ENCODE measurements around the gene KLHDC9. TPM values are rescaled to one million over a fixed set of nuclear protein-coding genes. Genes with fewer than 3 reads are reported as not detected.
"Not testable (repeated sequence)": the region's sequence is repeated elsewhere in the genome, so short reads cannot be mapped to it uniquely, and the experiment has no call there.

Gene KLHDC9
- polyA plus RNA-seq, result 5.6 TPM
- long read RNA-seq, donor 1, partial matches to known transcripts, result 0 of 2 reads
- long read RNA-seq, donor 1, other reads (novel, unspliced or antisense), result 0 of 2 reads
- long read RNA-seq, donor 2, partial matches to known transcripts, result 0 of 4 reads
- long read RNA-seq, donor 2, other reads (novel, unspliced or antisense), result 0 of 4 reads
- long read RNA-seq, donor 3, result 0 reads
- long read RNA-seq, donor 4, result 0 reads
- long read RNA-seq, donor 5, partial matches to known transcripts, result 0 of 2 reads
- long read RNA-seq, donor 5, other reads (novel, unspliced or antisense), result 0 of 2 reads
- long read RNA-seq, donor 6, partial matches to known transcripts, result 0 of 5 reads
- long read RNA-seq, donor 6, other reads (novel, unspliced or antisense), result 0 of 5 reads
- long read RNA-seq, donor 7, partial matches to known transcripts, result 0 of 1 reads
- long read RNA-seq, donor 7, other reads (novel, unspliced or antisense), result 0 of 1 reads
- long read RNA-seq, donor 8, partial matches to known transcripts, result 0 of 8 reads
- long read RNA-seq, donor 8, other reads (novel, unspliced or antisense), result 0 of 8 reads
- long read RNA-seq, donor 9, partial matches to known transcripts, result 0 of 1 reads
- long read RNA-seq, donor 9, other reads (novel, unspliced or antisense), result 0 of 1 reads
- long read RNA-seq, donor 10, partial matches to known transcripts, result 0 of 2 reads
- long read RNA-seq, donor 10, other reads (novel, unspliced or antisense), result 0 of 2 reads
- long read RNA-seq, donor 11, partial matches to known transcripts, result 0 of 1 reads
- long read RNA-seq, donor 11, other reads (novel, unspliced or antisense), result 0 of 1 reads

GRCh38 chr1:161098210-161099068, at the start of gene KLHDC9:
TSS of gene KLHDC9 (plus strand) at chr1:161098361. CDS start at chr1:161098536, 175 bp downstream.
- WGBS (ENCODE audit: insufficient coverage, low lambda C conversion rate), result no CpG with 5 or more reads among the region's 71 CpGs
- H3K27me3 ChIP-seq (ENCODE audit: control insufficient read depth, insufficient read depth, low read length), result no peaks in the 10 kb centered on the region
- H3K27ac ChIP-seq (ENCODE audit: low read length), result peak within 1 kb of the TSS; percentile 71
- peaks cover 22% of the 10 kb centered on the region for H3K36me3 ChIP-seq (ENCODE audit: control insufficient read depth, insufficient read depth, low read length)
- peak within 1 kb of the TSS; percentile 59 for H3K4me3 ChIP-seq (ENCODE audit: low read length)
- DNase-seq, result peak; percentile 94 to 95
- H3K4me1 ChIP-seq (ENCODE audit: control insufficient read depth, insufficient read depth, low read length), result peaks cover 8% of the 10 kb centered on the region
- peaks cover 3% of the 10 kb centered on the region for H3K9me3 ChIP-seq (ENCODE audit: control insufficient read depth, low read depth, low read length)

GRCh38 chr1:161048949-161049722, 49.0 kb upstream of the KLHDC9 start:
- WGBS (ENCODE audit: insufficient coverage, low lambda C conversion rate), result no CpG with 5 or more reads among the region's 5 CpGs
- Histone ChIP-seq H3K4me1 (ENCODE audit: control insufficient read depth, insufficient read depth, low read length) (peaks cover 5% of the 10 kb centered on the region), H3K27ac (ENCODE audit: low read length) (no peak overlapping the region), H3K4me3 (ENCODE audit: low read length) (no peak overlapping the region), H3K27me3 (ENCODE audit: control insufficient read depth, insufficient read depth, low read length) (peaks cover under 1% of the 10 kb centered on the region), H3K36me3 (ENCODE audit: control insufficient read depth, insufficient read depth, low read length) (no peaks in the 10 kb centered on the region), H3K9me3 (ENCODE audit: control insufficient read depth, low read depth, low read length) (peaks cover 26% of the 10 kb centered on the region)
- no peak for DNase-seq

GRCh38 chr1:161051219-161051618, 46.9 kb upstream of the KLHDC9 start:
- WGBS (ENCODE audit: insufficient coverage, low lambda C conversion rate), result no CpG with 5 or more reads among the region's 10 CpGs
- no peak overlapping the region for H3K4me3 ChIP-seq (ENCODE audit: low read length)
- H3K27ac ChIP-seq (ENCODE audit: low read length), result no peak overlapping the region
- peaks cover 26% of the 10 kb centered on the region for H3K9me3 ChIP-seq (ENCODE audit: control insufficient read depth, low read depth, low read length)
- peaks cover 2% of the 10 kb centered on the region for H3K4me1 ChIP-seq (ENCODE audit: control insufficient read depth, insufficient read depth, low read length)
- no peaks in the 10 kb centered on the region for H3K36me3 ChIP-seq (ENCODE audit: control insufficient read depth, insufficient read depth, low read length)
- DNase-seq, result no peak
- H3K27me3 ChIP-seq (ENCODE audit: control insufficient read depth, insufficient read depth, low read length), result peaks cover 8% of the 10 kb centered on the region

GRCh38 chr1:161052899-161053298, 45.3 kb upstream of the KLHDC9 start:
- WGBS (ENCODE audit: insufficient coverage, low lambda C conversion rate), result no CpG with 5 or more reads among the region's 3 CpGs
- no peak for DNase-seq
- H3K4me1 ChIP-seq (ENCODE audit: control insufficient read depth, insufficient read depth, low read length), result no peaks in the 10 kb centered on the region
- H3K27ac ChIP-seq (ENCODE audit: low read length), result no peak overlapping the region
- peaks cover 10% of the 10 kb centered on the region for H3K27me3 ChIP-seq (ENCODE audit: control insufficient read depth, insufficient read depth, low read length)
- no peak overlapping the region for H3K4me3 ChIP-seq (ENCODE audit: low read length)
- H3K36me3 ChIP-seq (ENCODE audit: control insufficient read depth, insufficient read depth, low read length), result no peaks in the 10 kb centered on the region
- H3K9me3 ChIP-seq (ENCODE audit: control insufficient read depth, low read depth, low read length), result peaks cover 19% of the 10 kb centered on the region

- no peak overlapping the region for H3K27ac ChIP-seq (ENCODE audit: low read length)
- no peak overlapping the region for H3K4me3 ChIP-seq (ENCODE audit: low read length)
- no peaks in the 10 kb centered on the region for H3K4me1 ChIP-seq (ENCODE audit: control insufficient read depth, insufficient read depth, low read length)
- H3K9me3 ChIP-seq (ENCODE audit: control insufficient read depth, low read depth, low read length), result peaks cover 6% of the 10 kb centered on the region
- H3K36me3 ChIP-seq (ENCODE audit: control insufficient read depth, insufficient read depth, low read length), result no peaks in the 10 kb centered on the region
- peaks cover 10% of the 10 kb centered on the region for H3K27me3 ChIP-seq (ENCODE audit: control insufficient read depth, insufficient read depth, low read length)
- DNase-seq, result no peak
- WGBS (ENCODE audit: insufficient coverage, low lambda C conversion rate), result no CpG with 5 or more reads among the region's 4 CpGs
These were observed 43.9 kb upstream of the KLHDC9 start for GRCh38 chr1:161054232-161054631.

GRCh38 chr1:161054805-161055204, 43.4 kb upstream of the KLHDC9 start:
- H3K4me1 ChIP-seq (ENCODE audit: control insufficient read depth, insufficient read depth, low read length), result no peaks in the 10 kb centered on the region

GRCh38 chr1:161059293-161059692, 38.9 kb upstream of the KLHDC9 start:
- DNase-seq, result no peak
- WGBS (ENCODE audit: insufficient coverage, low lambda C conversion rate), result no CpG with 5 or more reads among the region's 6 CpGs
- peaks cover 13% of the 10 kb centered on the region for H3K27me3 ChIP-seq (ENCODE audit: control insufficient read depth, insufficient read depth, low read length)

More at GRCh38 chr1:161054805-161055204, 43.4 kb upstream of the KLHDC9 start:
- peaks cover 4% of the 10 kb centered on the region for H3K9me3 ChIP-seq (ENCODE audit: control insufficient read depth, low read depth, low read length)
- H3K4me3 ChIP-seq (ENCODE audit: low read length), result no peak overlapping the region
- 100% methylated on average over 1 of the region's 7 CpGs for WGBS (ENCODE audit: insufficient coverage, low lambda C conversion rate)
- peaks cover 10% of the 10 kb centered on the region for H3K27me3 ChIP-seq (ENCODE audit: control insufficient read depth, insufficient read depth, low read length)
- H3K36me3 ChIP-seq (ENCODE audit: control insufficient read depth, insufficient read depth, low read length), result no peaks in the 10 kb centered on the region
- no peak overlapping the region for H3K27ac ChIP-seq (ENCODE audit: low read length)
- DNase-seq, result no peak

GRCh38 chr1:161061419-161061818, 36.7 kb upstream of the KLHDC9 start:
- H3K27me3 ChIP-seq (ENCODE audit: control insufficient read depth, insufficient read depth, low read length), result peaks cover 5% of the 10 kb centered on the region
- H3K4me3 ChIP-seq (ENCODE audit: low read length), result no peak overlapping the region
- DNase-seq, result no peak
- no peaks in the 10 kb centered on the region for H3K4me1 ChIP-seq (ENCODE audit: control insufficient read depth, insufficient read depth, low read length)
- no peaks in the 10 kb centered on the region for H3K36me3 ChIP-seq (ENCODE audit: control insufficient read depth, insufficient read depth, low read length)
- no peak overlapping the region for H3K27ac ChIP-seq (ENCODE audit: low read length)
- H3K9me3 ChIP-seq (ENCODE audit: control insufficient read depth, low read depth, low read length), result no peaks in the 10 kb centered on the region
- no CpG with 5 or more reads among the region's 4 CpGs for WGBS (ENCODE audit: insufficient coverage, low lambda C conversion rate)

More at GRCh38 chr1:161059293-161059692, 38.9 kb upstream of the KLHDC9 start:
- no peaks in the 10 kb centered on the region for H3K4me1 ChIP-seq (ENCODE audit: control insufficient read depth, insufficient read depth, low read length)
- no peak overlapping the region for H3K27ac ChIP-seq (ENCODE audit: low read length)
- no peaks in the 10 kb centered on the region for H3K9me3 ChIP-seq (ENCODE audit: control insufficient read depth, low read depth, low read length)
- no peaks in the 10 kb centered on the region for H3K36me3 ChIP-seq (ENCODE audit: control insufficient read depth, insufficient read depth, low read length)
- no peak overlapping the region for H3K4me3 ChIP-seq (ENCODE audit: low read length)

GRCh38 chr1:161063936-161064335, 34.2 kb upstream of the KLHDC9 start:
- not testable (repeated sequence) for H3K27me3 ChIP-seq (ENCODE audit: control insufficient read depth, insufficient read depth, low read length); DNase-seq; H3K9me3 ChIP-seq (ENCODE audit: control insufficient read depth, low read depth, low read length)

More at GRCh38 chr1:161063936-161064335, 34.2 kb upstream of the KLHDC9 start:
- H3K36me3 ChIP-seq (ENCODE audit: control insufficient read depth, insufficient read depth, low read length); H3K4me3 ChIP-seq (ENCODE audit: low read length); H3K4me1 ChIP-seq (ENCODE audit: control insufficient read depth, insufficient read depth, low read length); H3K27ac ChIP-seq (ENCODE audit: low read length): not testable (repeated sequence)
- 80% methylated on average over 1 of the region's 6 CpGs for WGBS (ENCODE audit: insufficient coverage, low lambda C conversion rate)
